ENCODE data around the gene SPATC1L. TPM values are rescaled to one million over a fixed set of nuclear protein-coding genes. Genes with fewer than 3 reads are reported as not detected.

SPATC1L gene
- total RNA-seq, 4 donors from 2014 or later, result 1.3 to 22.0 (median 7.0) TPM

- H3K27ac ChIP-seq (replicated peaks in 1 of 4), result no peak overlapping the region
- peaks cover 0 to 13% (median 8%) of the 10 kb centered on the region in 4 donors for H3K4me1 ChIP-seq
- H3K27me3 ChIP-seq, result no peaks in the 10 kb centered on the region
- H3K9me3 ChIP-seq, result no peaks in the 10 kb centered on the region
- 85% methylated on average over 14 of the region's 14 CpGs for WGBS
- H3K36me3 ChIP-seq, result no peaks in the 10 kb centered on the region
- no peak for TF ChIP-seq POLR2AphosphoS5 (IDR thresholded peaks at IDR 0.05)
- TF ChIP-seq EP300 (IDR thresholded peaks at IDR 0.05), result no peak
- no peak for TF ChIP-seq POLR2A (IDR thresholded peaks at IDR 0.05; ENCODE audit: low read depth)
- TF ChIP-seq CTCF (IDR thresholded peaks at IDR 0.05), result no peak
- intact Hi-C loops (cut with DNase I), result loop anchor here (5.0 kb wide), 1 partner anchor 35 kb away; the partner anchor contains the start of gene SPATC1L
- H3K4me3 ChIP-seq, result no peak overlapping the region
- no peak for DNase-seq (ENCODE audit: extremely low spot score)
Measured at GRCh38 chr21:46146856-46147255, 37.4 kb downstream of the SPATC1L start.

GRCh38 chr21:46145840-46146691 lies 38.2 kb downstream of the SPATC1L start:
- Histone ChIP-seq H3K27ac (replicated peaks in 1 of 4) (no peak overlapping the region), H3K36me3 (no peaks in the 10 kb centered on the region), H3K27me3 (no peaks in the 10 kb centered on the region), H3K4me1 (peaks cover 0 to 13% (median 8%) of the 10 kb centered on the region in 4 donors), H3K4me3 (no peak overlapping the region), H3K9me3 (no peaks in the 10 kb centered on the region)
- intact Hi-C loops (cut with DNase I), result loop anchor here (5.0 kb wide), 1 partner anchor 36 kb away; the partner anchor contains the start of gene SPATC1L
- TF ChIP-seq POLR2AphosphoS5 (IDR thresholded peaks at IDR 0.05) (no peak), EP300 (IDR thresholded peaks at IDR 0.05) (no peak), POLR2A (IDR thresholded peaks at IDR 0.05; ENCODE audit: low read depth) (no peak), CTCF (IDR thresholded peaks at IDR 0.05) (no peak)
- 92% methylated on average over 21 of the region's 60 CpGs for WGBS
- no peak for DNase-seq (ENCODE audit: extremely low spot score)

- no peak for DNase-seq (ENCODE audit: extremely low spot score)
- intact Hi-C loops (cut with DNase I), result loop anchor here (5.0 kb wide), 1 partner anchor 37 kb away; the partner anchor contains the start of gene SPATC1L
- Histone ChIP-seq H3K27ac (replicated peaks in 1 of 4) (peak overlapping the region in 1 of 4 donors; percentile 14), H3K36me3 (no peaks in the 10 kb centered on the region), H3K4me1 (peaks cover 0 to 13% (median 8%) of the 10 kb centered on the region in 4 donors), H3K4me3 (no peak overlapping the region), H3K27me3 (peaks cover 0 to 4% (median 0%) of the 10 kb centered on the region in 4 donors), H3K9me3 (no peaks in the 10 kb centered on the region)
- 96% methylated on average over 29 of the region's 51 CpGs for WGBS
- no peak for TF ChIP-seq POLR2AphosphoS5 (IDR thresholded peaks at IDR 0.05)
- TF ChIP-seq CTCF (IDR thresholded peaks at IDR 0.05), result no peak
- no peak for TF ChIP-seq POLR2A (IDR thresholded peaks at IDR 0.05; ENCODE audit: low read depth)
- no peak for TF ChIP-seq EP300 (IDR thresholded peaks at IDR 0.05)
Measured at GRCh38 chr21:46145159-46145839, 39.0 kb downstream of the SPATC1L start.

GRCh38 chr21:46144464-46145070 lies 39.7 kb downstream of the SPATC1L start:
- peaks cover 0 to 9% (median 0%) of the 10 kb centered on the region in 4 donors for H3K27me3 ChIP-seq
- peaks cover 0 to 13% (median 8%) of the 10 kb centered on the region in 4 donors for H3K4me1 ChIP-seq
- TF ChIP-seq POLR2AphosphoS5 (IDR thresholded peaks at IDR 0.05), result no peak
- peak overlapping the region in 1 of 4 donors; percentile 14 for H3K27ac ChIP-seq (replicated peaks in 1 of 4)
- 30% methylated on average over 1 of the region's 4 CpGs for WGBS
- DNase-seq (ENCODE audit: extremely low spot score), result no peak
- H3K4me3 ChIP-seq, result no peak overlapping the region
- intact Hi-C loops (cut with DNase I), result loop anchor here (5.0 kb wide), 2 partner anchors 38 to 183 kb away; partner anchors contain the start of gene SPATC1L
- H3K36me3 ChIP-seq, result no peaks in the 10 kb centered on the region
- no peaks in the 10 kb centered on the region for H3K9me3 ChIP-seq
